Breast epithelium (tissue), 4 donors: ENCODE measurements around the gene ALKBH4. TPM values are rescaled to one million over a fixed set of nuclear protein-coding genes. Genes with fewer than 3 reads are reported as not detected.

Source experiments
- DNase-seq, 2 donors: peaks; one replicate each; pipeline ENCODE4 v3.0.0-alpha.2; 2019; ENCODE audit warnings: low spot score in 2 of 2
- H3K27ac ChIP-seq, 2 donors: fragments of 200-600 bp; sonication (generic) in 1 of 2; one replicate each; pipeline ENCODE4 v1.5.1; 2016 to 2019; ENCODE audit warnings: mild to moderate bottlenecking in 1 of 2
- H3K27me3 ChIP-seq, 2 donors: fragments of 200-600 bp; sonication (generic) in 1 of 2; one replicate each; pipeline versions ENCODE4 v1.5.1 to v1.6.0; 2017 to 2019; ENCODE audit warnings: control low read depth in 1 of 2, mild to moderate bottlenecking in 1 of 2
- H3K36me3 ChIP-seq: fragments of 200-600 bp; one replicate; pipeline ENCODE4 v1.5.1; 2019
- H3K4me1 ChIP-seq, 2 donors: fragments of 200-600 bp; sonication (generic); one replicate each; pipeline ENCODE4 v1.5.1; 2016 to 2019; ENCODE audit warnings: control low read depth in 1 of 2
- H3K4me3 ChIP-seq, 3 donors: fragments of 200-600 bp; sonication (generic); 1 replicate in 2 of 3; 2 replicates in 1 of 3; pipeline ENCODE4 v1.5.1; 2016 to 2019; ENCODE audit warnings: mild to moderate bottlenecking in 3 of 3, moderate library complexity in 2 of 3
- H3K9me3 ChIP-seq, 2 donors: fragments of 200-600 bp; sonication (generic) in 1 of 2; one replicate each; pipeline ENCODE4 v1.5.1; 2016 to 2019; ENCODE audit warnings: control low read depth in 1 of 2
- CTCF ChIP-seq, 3 donors: fragments of 450-650 bp; IDR thresholded peaks; one replicate each; pipeline ENCODE4 v1.5.1; 2016 to 2017; ENCODE audit warnings: antibody characterized with exemption in 3 of 3, mild to moderate bottlenecking in 3 of 3, moderate library complexity in 3 of 3
- POLR2A ChIP-seq: fragments of 450-650 bp; IDR thresholded peaks from one replicate; pipeline ENCODE4 v1.6.1; 2016; ENCODE audit warnings: antibody characterized with exemption, mild to moderate bottlenecking, moderate library complexity
- POLR2AphosphoS5 ChIP-seq, 3 donors: sonication (generic); formaldehyde crosslinking; IDR thresholded peaks; one replicate each; pipeline ENCODE4 v1.6.1; 2017; ENCODE audit warnings: antibody characterized with exemption in 3 of 3
- intact Hi-C: fragments of 100-400 bp; cut with DNase I; formaldehyde crosslinking; loops from one replicate; pipeline ENCODE4 v1.15.1; 2023; ENCODE audit warnings: low total_unique reads
- total RNA-seq, 3 donors: library from RNA; depleted of rRNA; stranded (reverse); fragments of >200 nt; gene quantifications; one replicate each; pipeline ENCODE4 v1.1.0, GENCODE V29; 2016

The ALKBH4 gene
- total RNA-seq, 3 donors from 2014 or later = 15.1 to 28.5 (median 17.8) TPM

- Histone ChIP-seq H3K4me3 (peak overlapping the region; percentile 83 to 98 (median 86)), H3K27me3 (no peaks in the 10 kb centered on the region), H3K9me3 (no peaks in the 10 kb centered on the region), H3K36me3 (no peaks in the 10 kb centered on the region), H3K4me1 (no peaks in the 10 kb centered on the region), H3K27ac (peak overlapping the region; percentile 84 to 86)
- no peak for DNase-seq
- TF ChIP-seq POLR2AphosphoS5 (IDR thresholded peaks at IDR 0.05) = no peak
- TF ChIP-seq CTCF (IDR thresholded peaks at IDR 0.05) = no peak
- TF ChIP-seq POLR2A = no peak
- intact Hi-C loops = no loop called here
Measured at GRCh38 chr7:102432442-102433218, 32.0 kb downstream of the ALKBH4 start.

GRCh38 chr7:102431617-102432298 lies 32.9 kb downstream of the ALKBH4 start:
- no peaks in the 10 kb centered on the region for H3K36me3 ChIP-seq
- H3K27ac ChIP-seq = peak overlapping the region; percentile 57 to 86
- intact Hi-C loops = no loop called here
- H3K4me3 ChIP-seq = no peak overlapping the region
- TF ChIP-seq CTCF (IDR thresholded peaks at IDR 0.05) = no peak
- DNase-seq = no peak
- H3K4me1 ChIP-seq = no peaks in the 10 kb centered on the region
- H3K27me3 ChIP-seq = no peaks in the 10 kb centered on the region
- H3K9me3 ChIP-seq = no peaks in the 10 kb centered on the region

- Histone ChIP-seq H3K4me3 (no peak overlapping the region), H3K36me3 (peaks cover 6% of the 10 kb centered on the region), H3K27ac (no peak overlapping the region), H3K27me3 (no peaks in the 10 kb centered on the region), H3K9me3 (no peaks in the 10 kb centered on the region), H3K4me1 (no peaks in the 10 kb centered on the region)
- intact Hi-C loops = no loop called here
- DNase-seq = no peak
- no peak for TF ChIP-seq POLR2A
Measured at GRCh38 chr7:102429141-102429899, 35.3 kb downstream of the ALKBH4 start.

- TF ChIP-seq CTCF (IDR thresholded peaks at IDR 0.05) (no peak), POLR2AphosphoS5 (IDR thresholded peaks at IDR 0.05) (no peak), POLR2A (no peak)
- intact Hi-C loops = no loop called here
- DNase-seq = no peak
- peak overlapping the region; percentile 40 to 58 for H3K27ac ChIP-seq
- H3K4me1 ChIP-seq = no peaks in the 10 kb centered on the region
- H3K27me3 ChIP-seq = no peaks in the 10 kb centered on the region
- peaks cover 6% of the 10 kb centered on the region for H3K36me3 ChIP-seq
- no peak overlapping the region for H3K4me3 ChIP-seq
- no peaks in the 10 kb centered on the region for H3K9me3 ChIP-seq
Measured at GRCh38 chr7:102427019-102427405, 37.7 kb downstream of the ALKBH4 start.

GRCh38 chr7:102426268-102427018 lies 38.2 kb downstream of the ALKBH4 start:
- intact Hi-C loops = no loop called here
- Histone ChIP-seq H3K27me3 (no peaks in the 10 kb centered on the region), H3K36me3 (peaks cover 6% of the 10 kb centered on the region), H3K4me3 (no peak overlapping the region), H3K27ac (peak overlapping the region; percentile 40 to 58), H3K9me3 (no peaks in the 10 kb centered on the region), H3K4me1 (no peaks in the 10 kb centered on the region)
- no peak for TF ChIP-seq POLR2AphosphoS5 (IDR thresholded peaks at IDR 0.05)
- no peak for TF ChIP-seq POLR2A
- no peak for TF ChIP-seq CTCF (IDR thresholded peaks at IDR 0.05)
- DNase-seq = no peak
